ENCODE results near the gene TMEM222.
"Not testable (repeated sequence)": the region's sequence is repeated elsewhere in the genome, so short reads cannot be mapped to it uniquely, and the experiment has no call there.

Gene TMEM222

GRCh38 chr1:27377760-27378495 lies 56.0 kb downstream of the TMEM222 start:
- DNase-seq = no peak

GRCh38 chr1:27379564-27380122 lies 57.7 kb downstream of the TMEM222 start:
- no peak for DNase-seq

- DNase-seq = no peak
Measured at GRCh38 chr1:27380224-27380623, 58.3 kb downstream of the TMEM222 start.

- DNase-seq = no peak
Measured at GRCh38 chr1:27380766-27381733, 59.1 kb downstream of the TMEM222 start.

- DNase-seq = no peak
Measured at GRCh38 chr1:27381969-27382762, 60.2 kb downstream of the TMEM222 start.

- DNase-seq = peak in 2 of 56 donors; percentile 39 to 56
Measured at GRCh38 chr1:27383039-27383605, 61.2 kb downstream of the TMEM222 start, which contains the start of gene CD164L2. CD164L2 (minus strand) TSS chr1:27383333; CDS start chr1:27383239, 94 bp downstream.

GRCh38 chr1:27383661-27384060 lies 61.7 kb downstream of the TMEM222 start:
- DNase-seq = no peak

- DNase-seq = not testable (repeated sequence)
Measured at GRCh38 chr1:27384797-27385196, 62.8 kb downstream of the TMEM222 start.

Measured in amygdala (tissue), 56 donors.